CD8-positive, alpha-beta memory T cell (primary cell): ENCODE data around the gene S100A1. TPM values are rescaled to one million over a fixed set of nuclear protein-coding genes. Genes with fewer than 3 reads are reported as not detected.

Source experiments
- CTCF ChIA-PET: fragments of 350-600 bp; sonication (Branson Sonifier 250); formaldehyde crosslinking; loops from one replicate; lab custom pipeline; 2021; ENCODE audit warnings: antibody characterized with exemption; lab: Charles Lee
- POLR2A ChIA-PET: fragments of 350-600 bp; sonication (Branson Sonifier 250); formaldehyde crosslinking; loops from one replicate; lab custom pipeline; 2021; ENCODE audit warnings: antibody characterized with exemption; lab: Charles Lee
- DNase-seq, 5 donors: peaks; one replicate each; pipeline versions ENCODE4 v3.0.0 to v3.0.0-alpha.2; 2020 to 2022; ENCODE audit warnings: mixed read lengths in 1 of 5
- H3K27ac ChIP-seq: one replicate; pipeline ENCODE4 v1.7.0; 2013; ENCODE audit warnings: low read depth, mild to moderate bottlenecking, low read length, moderate library complexity
- H3K27me3 ChIP-seq: 2 replicates; pipeline ENCODE4 v1.7.0; 2013; ENCODE audit warnings: low read length, mild to moderate bottlenecking; ENCODE audit not compliant: insufficient read depth, poor library complexity, severe bottlenecking
- H3K36me3 ChIP-seq: 2 replicates; pipeline ENCODE4 v1.7.0; 2013; ENCODE audit warnings: mild to moderate bottlenecking, low read length, moderate library complexity; ENCODE audit not compliant: insufficient read depth
- H3K4me1 ChIP-seq: 2 replicates; pipeline ENCODE4 v1.7.0; 2013; ENCODE audit warnings: mild to moderate bottlenecking, low read length, moderate library complexity; ENCODE audit not compliant: insufficient read depth
- H3K4me3 ChIP-seq: 2 replicates; pipeline ENCODE4 v1.7.0; 2013; ENCODE audit warnings: mild to moderate bottlenecking, low read length
- H3K9me3 ChIP-seq: 2 replicates; pipeline ENCODE4 v1.7.0; 2013; ENCODE audit warnings: mild to moderate bottlenecking, low read length
- H3K27ac Mint-ChIP-seq, 8 donors: one replicate each; pipeline ENCODE4 v1.8.0; 2020 to 2021; ENCODE audit warnings: mixed read lengths in 8 of 8, mild to moderate bottlenecking in 6 of 8, inconsistent platforms in 3 of 8, moderate library complexity in 3 of 8
- H3K27me3 Mint-ChIP-seq, 2 donors: one replicate each; pipeline ENCODE4 v1.8.0; 2020 to 2021; ENCODE audit warnings: mixed read lengths in 2 of 2, mild to moderate bottlenecking in 1 of 2, moderate library complexity in 1 of 2
- H3K36me3 Mint-ChIP-seq, 3 donors: one replicate each; pipeline ENCODE4 v1.8.0; 2020 to 2021; ENCODE audit warnings: mixed read lengths in 3 of 3, inconsistent platforms in 1 of 3, mild to moderate bottlenecking in 1 of 3
- H3K4me1 Mint-ChIP-seq, 3 donors: one replicate each; pipeline ENCODE4 v1.8.0; 2020 to 2021; ENCODE audit warnings: mixed read lengths in 3 of 3, inconsistent platforms in 1 of 3, mild to moderate bottlenecking in 1 of 3
- H3K4me3 Mint-ChIP-seq, 7 donors: one replicate each; pipeline ENCODE4 v1.8.0; 2020 to 2021; ENCODE audit warnings: mixed read lengths in 7 of 7, mild to moderate bottlenecking in 6 of 7, moderate library complexity in 4 of 7, inconsistent platforms in 2 of 7
- H3K9me3 Mint-ChIP-seq, 5 donors: one replicate each; pipeline ENCODE4 v1.8.0; 2020 to 2022; ENCODE audit warnings: mixed read lengths in 5 of 5, mild to moderate bottlenecking in 3 of 5, moderate library complexity in 2 of 5, inconsistent platforms in 1 of 5
- polyA plus RNA-seq: library from polyadenylated mRNA; unstranded; fragments of 300-500 nt; fragmentation: Illumina TruSeq; gene quantifications from one replicate; pipeline ENCODE4 v1.2.3, GENCODE V29; 2021
- total RNA-seq, 2 experiments: library from RNA; stranded (reverse); gene quantifications; one replicate each; pipeline ENCODE4 v1.2.3, GENCODE V29; 2021

The S100A1 gene
- total and polyA plus RNA-seq, 3 experiments from 2014 or later, result 0.07 TPM; not detected in 2

DNA sequence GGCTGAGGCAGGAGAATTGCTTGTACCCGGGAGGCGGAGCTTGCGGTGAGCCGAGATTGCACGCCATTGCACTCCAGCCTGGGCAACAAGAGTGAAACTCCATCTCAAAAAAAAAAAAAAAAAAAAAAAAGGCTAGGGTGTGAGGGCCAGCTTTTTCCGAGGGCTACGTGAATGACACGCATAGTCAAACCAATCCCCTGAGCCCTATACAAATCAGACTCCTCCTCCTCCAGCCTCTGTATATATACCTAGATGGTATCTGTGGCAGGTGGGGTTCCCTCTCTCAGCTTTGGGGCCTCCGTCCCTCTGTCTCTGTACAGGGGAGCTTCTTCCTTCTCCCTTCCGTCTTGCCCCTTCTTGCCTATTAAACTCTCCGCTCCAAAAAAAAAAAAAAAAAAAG is 22.0 kb upstream of the S100A1 start:
- no peak overlapping the region for H3K4me3 ChIP-seq
- Mint-ChIP-seq H3K36me3 (no peaks in the 10 kb centered on the region), H3K9me3 (no peaks in the 10 kb centered on the region), H3K27ac (no peak overlapping the region), H3K27me3 (peaks cover 0 to 3% of the 10 kb centered on the region in 2 donors), H3K4me3 (no peak overlapping the region), H3K4me1 (no peaks in the 10 kb centered on the region)
- H3K9me3 ChIP-seq, result no peaks in the 10 kb centered on the region
- no peaks in the 10 kb centered on the region for H3K27me3 ChIP-seq
- CTCF ChIA-PET, result interaction anchor here (0.8 kb wide), 1 partner anchor 36 kb away, joined by 3 read pairs; no protein-coding TSS in a partner anchor
- no peaks in the 10 kb centered on the region for H3K36me3 ChIP-seq
- no peak for DNase-seq
- POLR2A ChIA-PET, result no interaction called here
- H3K27ac ChIP-seq, result no peak overlapping the region
- no peaks in the 10 kb centered on the region for H3K4me1 ChIP-seq

DNA sequence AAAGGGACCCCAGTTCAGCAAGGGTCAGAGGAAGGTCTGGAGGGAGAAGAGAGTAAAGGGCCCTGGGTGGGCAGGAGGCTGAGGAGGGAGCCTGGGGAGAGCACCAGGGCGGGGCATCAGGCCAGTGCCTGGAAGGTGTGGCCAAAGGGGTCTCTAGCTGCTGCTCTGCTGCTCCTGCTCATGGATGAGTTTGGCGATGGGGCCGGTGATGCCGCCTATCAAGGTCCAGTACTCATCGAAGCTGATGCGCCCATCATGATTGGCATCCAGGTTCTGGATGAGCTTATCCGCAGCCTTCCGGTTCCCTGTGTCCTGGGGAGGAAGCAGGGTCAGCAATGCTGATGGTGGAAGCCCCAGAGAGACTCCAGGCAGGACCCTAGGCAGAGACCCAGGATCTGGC is 20.9 kb upstream of the S100A1 start:
- ChIA-PET POLR2A (no interaction called here), CTCF (no interaction called here)
- Mint-ChIP-seq H3K27me3 (peaks cover 0 to 1% of the 10 kb centered on the region in 2 donors), H3K4me1 (no peaks in the 10 kb centered on the region), H3K36me3 (no peaks in the 10 kb centered on the region), H3K4me3 (peak overlapping the region in 1 of 7 donors; percentile 74), H3K9me3 (no peaks in the 10 kb centered on the region), H3K27ac (no peak overlapping the region)
- H3K9me3 ChIP-seq, result no peaks in the 10 kb centered on the region
- H3K27ac ChIP-seq, result no peak overlapping the region
- H3K4me3 ChIP-seq, result no peak overlapping the region
- DNase-seq, result no peak
- no peaks in the 10 kb centered on the region for H3K27me3 ChIP-seq
- no peaks in the 10 kb centered on the region for H3K36me3 ChIP-seq
- H3K4me1 ChIP-seq, result no peaks in the 10 kb centered on the region

DNA sequence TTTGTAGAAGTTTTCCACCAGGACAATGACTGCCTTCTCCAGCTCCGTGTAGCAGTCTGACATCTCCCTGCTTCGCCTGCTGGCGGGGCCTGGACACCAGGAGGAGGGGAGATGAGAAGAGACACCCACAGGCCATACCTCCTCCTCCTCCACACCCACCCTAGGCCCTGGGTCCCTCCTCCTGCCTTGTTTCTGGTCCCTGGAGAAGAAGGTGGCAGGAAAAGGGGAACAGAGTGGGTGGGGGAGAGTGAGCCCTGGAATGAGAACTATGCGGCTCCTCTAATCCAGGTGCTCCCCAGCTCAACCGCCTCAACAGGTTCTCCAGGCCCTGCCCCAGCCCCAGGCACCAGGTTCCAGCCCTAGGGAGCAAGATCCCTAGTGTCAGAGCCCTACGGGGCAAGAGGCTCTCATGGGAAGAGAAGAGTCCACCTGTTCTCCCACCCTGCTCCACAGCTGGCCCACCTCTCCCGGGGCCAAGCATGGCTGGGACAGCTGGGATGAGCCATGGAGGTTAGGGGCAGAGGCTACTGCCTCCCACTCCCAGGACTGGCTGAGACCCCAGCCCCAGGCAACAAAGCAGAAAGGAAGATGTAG is 20.0 kb upstream of the S100A1 start:
- CTCF ChIA-PET, result no interaction called here
- no peaks in the 10 kb centered on the region for H3K27me3 ChIP-seq
- H3K27ac ChIP-seq, result no peak overlapping the region
- no peak overlapping the region for H3K4me3 ChIP-seq
- no peaks in the 10 kb centered on the region for H3K9me3 ChIP-seq
- H3K27ac Mint-ChIP-seq, result no peak overlapping the region
- POLR2A ChIA-PET, result no interaction called here
- no peaks in the 10 kb centered on the region for H3K4me1 Mint-ChIP-seq
- no peak overlapping the region for H3K4me3 Mint-ChIP-seq
- no peaks in the 10 kb centered on the region for H3K9me3 Mint-ChIP-seq
- DNase-seq, result no peak
- H3K27me3 Mint-ChIP-seq, result peaks cover 0 to 1% of the 10 kb centered on the region in 2 donors
- no peaks in the 10 kb centered on the region for H3K36me3 ChIP-seq
- H3K36me3 Mint-ChIP-seq, result no peaks in the 10 kb centered on the region
- H3K4me1 ChIP-seq, result no peaks in the 10 kb centered on the region

- no peaks in the 10 kb centered on the region for H3K36me3 Mint-ChIP-seq
- DNase-seq, result no peak
- peak overlapping the region in 1 of 8 donors; percentile 73 for H3K27ac Mint-ChIP-seq
- H3K36me3 ChIP-seq, result no peaks in the 10 kb centered on the region
- H3K4me3 Mint-ChIP-seq, result no peak overlapping the region
- no peak overlapping the region for H3K27ac ChIP-seq
- H3K4me3 ChIP-seq, result no peak overlapping the region
- H3K4me1 Mint-ChIP-seq, result no peaks in the 10 kb centered on the region
- no peaks in the 10 kb centered on the region for H3K27me3 ChIP-seq
- H3K9me3 ChIP-seq, result no peaks in the 10 kb centered on the region
- no peaks in the 10 kb centered on the region for H3K4me1 ChIP-seq
- CTCF ChIA-PET, result no interaction called here
- POLR2A ChIA-PET, result no interaction called here
- peaks cover 0 to 1% of the 10 kb centered on the region in 2 donors for H3K27me3 Mint-ChIP-seq
- H3K9me3 Mint-ChIP-seq, result no peaks in the 10 kb centered on the region
These were observed 19.3 kb upstream of the S100A1 start for GRCh38 chr1:153608742-153609584.

DNA sequence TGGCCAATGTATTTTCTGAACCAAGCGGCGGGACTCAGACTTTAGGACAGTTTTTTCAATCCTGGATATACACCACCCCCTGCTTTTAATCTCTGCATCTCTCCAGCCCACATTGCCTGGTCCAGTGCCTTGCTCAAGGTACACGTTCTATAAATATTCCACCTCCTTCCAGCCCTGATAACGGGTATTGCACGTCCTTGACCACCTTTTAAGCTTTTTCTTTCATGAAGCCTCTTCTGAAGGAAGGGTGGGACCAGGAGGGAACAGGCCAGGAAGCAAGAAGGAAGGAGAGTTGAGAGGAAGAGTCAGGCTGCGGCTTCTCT is 18.7 kb upstream of the S100A1 start:
- CTCF ChIA-PET, result no interaction called here
- no peaks in the 10 kb centered on the region for H3K36me3 Mint-ChIP-seq
- Histone ChIP-seq H3K27me3 (no peaks in the 10 kb centered on the region), H3K4me3 (no peak overlapping the region), H3K27ac (no peak overlapping the region), H3K9me3 (no peaks in the 10 kb centered on the region), H3K4me1 (no peaks in the 10 kb centered on the region), H3K36me3 (no peaks in the 10 kb centered on the region)
- no peak for DNase-seq
- peaks cover 0 to 1% of the 10 kb centered on the region in 2 donors for H3K27me3 Mint-ChIP-seq
- no peaks in the 10 kb centered on the region for H3K4me1 Mint-ChIP-seq
- peak overlapping the region in 2 of 8 donors; percentile 25 to 73 for H3K27ac Mint-ChIP-seq
- H3K4me3 Mint-ChIP-seq, result no peak overlapping the region
- POLR2A ChIA-PET, result no interaction called here
- H3K9me3 Mint-ChIP-seq, result no peaks in the 10 kb centered on the region

DNA sequence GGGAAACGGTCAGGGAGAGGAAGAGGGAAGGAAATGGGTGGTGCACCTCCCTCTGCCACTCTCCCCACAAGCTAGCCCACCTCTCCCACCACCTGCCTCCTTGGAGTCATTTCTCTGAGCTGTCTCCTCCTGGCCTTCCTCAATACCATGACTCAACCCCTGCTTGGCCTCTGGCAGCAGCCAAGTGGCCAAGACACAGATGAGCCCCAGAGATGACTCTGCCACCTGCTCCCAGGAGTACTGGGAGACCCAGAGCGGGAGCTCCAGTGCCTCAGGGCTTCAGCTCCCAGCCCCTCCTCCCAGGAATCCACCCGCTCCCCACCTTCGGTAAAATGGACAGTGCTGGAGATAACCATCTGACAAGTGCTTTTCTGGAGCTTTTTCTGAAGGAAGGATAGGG is 17.9 kb upstream of the S100A1 start:
- ChIA-PET CTCF (no interaction called here), POLR2A (interaction anchor here (0.6 kb wide), 1 partner anchor 107 kb away, joined by 3 read pairs; no protein-coding TSS in a partner anchor)
- no peaks in the 10 kb centered on the region for H3K4me1 Mint-ChIP-seq
- H3K27ac ChIP-seq, result no peak overlapping the region
- no peaks in the 10 kb centered on the region for H3K4me1 ChIP-seq
- H3K27me3 Mint-ChIP-seq, result peaks cover 0 to 4% of the 10 kb centered on the region in 2 donors
- no peaks in the 10 kb centered on the region for H3K36me3 ChIP-seq
- peak overlapping the region in 1 of 8 donors; percentile 90 for H3K27ac Mint-ChIP-seq
- H3K9me3 Mint-ChIP-seq, result no peaks in the 10 kb centered on the region
- H3K4me3 Mint-ChIP-seq, result no peak overlapping the region
- H3K9me3 ChIP-seq, result no peaks in the 10 kb centered on the region
- no peaks in the 10 kb centered on the region for H3K27me3 ChIP-seq
- H3K36me3 Mint-ChIP-seq, result no peaks in the 10 kb centered on the region
- DNase-seq, result no peak
- no peak overlapping the region for H3K4me3 ChIP-seq

GRCh38 chr1:153610811-153611301 is 17.4 kb upstream of the S100A1 start:
- Histone ChIP-seq H3K4me1 (no peaks in the 10 kb centered on the region), H3K4me3 (no peak overlapping the region), H3K9me3 (no peaks in the 10 kb centered on the region), H3K27ac (no peak overlapping the region), H3K27me3 (no peaks in the 10 kb centered on the region), H3K36me3 (no peaks in the 10 kb centered on the region)
- DNase-seq, result no peak
- peak overlapping the region in 1 of 8 donors; percentile 90 for H3K27ac Mint-ChIP-seq
- no peak overlapping the region for H3K4me3 Mint-ChIP-seq
- ChIA-PET POLR2A (interaction anchor here (0.6 kb wide), 1 partner anchor 108 kb away, joined by 3 read pairs; no protein-coding TSS in a partner anchor), CTCF (no interaction called here)
- H3K27me3 Mint-ChIP-seq, result peaks cover 0 to 6% of the 10 kb centered on the region in 2 donors
- H3K9me3 Mint-ChIP-seq, result no peaks in the 10 kb centered on the region
- no peaks in the 10 kb centered on the region for H3K4me1 Mint-ChIP-seq
- H3K36me3 Mint-ChIP-seq, result no peaks in the 10 kb centered on the region

DNA sequence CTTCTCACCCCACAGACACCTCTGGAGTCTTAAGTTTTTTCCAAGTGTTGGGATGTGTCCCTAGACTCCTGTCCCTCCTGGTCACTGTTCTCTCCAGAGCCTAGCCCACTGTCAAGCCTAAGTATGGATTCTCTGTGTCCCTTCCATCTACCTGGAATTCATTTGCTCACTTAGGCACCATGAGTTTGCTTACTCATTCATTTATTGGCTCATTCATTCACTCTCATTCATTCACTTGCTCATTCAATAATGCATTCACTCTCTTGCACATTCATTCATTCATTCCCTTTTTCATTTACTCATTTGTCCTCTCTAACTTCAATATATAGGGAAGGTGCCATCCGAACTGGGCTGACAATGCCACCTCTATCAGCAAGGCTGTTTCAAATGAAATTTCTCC is 16.9 kb upstream of the S100A1 start:
- Mint-ChIP-seq H3K36me3 (no peaks in the 10 kb centered on the region), H3K4me3 (no peak overlapping the region), H3K9me3 (no peaks in the 10 kb centered on the region), H3K27me3 (peaks cover 0 to 6% of the 10 kb centered on the region in 2 donors), H3K27ac (peak overlapping the region in 1 of 8 donors; percentile 35), H3K4me1 (no peaks in the 10 kb centered on the region)
- no peak overlapping the region for H3K4me3 ChIP-seq
- ChIA-PET CTCF (no interaction called here), POLR2A (no interaction called here)
- no peaks in the 10 kb centered on the region for H3K27me3 ChIP-seq
- no peak overlapping the region for H3K27ac ChIP-seq
- no peaks in the 10 kb centered on the region for H3K36me3 ChIP-seq
- no peaks in the 10 kb centered on the region for H3K9me3 ChIP-seq
- no peak for DNase-seq
- H3K4me1 ChIP-seq, result no peaks in the 10 kb centered on the region
